GM12878 (cell line): ENCODE data around the gene RARA. TPM values are rescaled to one million over a fixed set of nuclear protein-coding genes. Genes with fewer than 3 reads are reported as not detected.

Experiments used
- ATAC-seq: fragments of 200-7000 bp; cut with Tn5 transposase; 3 replicates; pipeline ENCODE4 v1.9.1; 2020; ENCODE audit warnings: mild to moderate bottlenecking, moderate library complexity
- BruUV-seq: library from RNA; stranded (reverse); fragments of 400-500 nt; replicated peaks from 2 replicates; lab custom pipeline; 2021; lab: Mats Ljungman, UMichigan
- CTCF ChIA-PET: fragments of 300-600 bp; sonication (Branson Sonifier 250); formaldehyde crosslinking; extraction: SDS; loops from one replicate; lab custom pipeline; 2021; ENCODE audit warnings: inconsistent platforms; lab: Yijun Ruan, JAX
- POLR2A ChIA-PET: fragments of 350-600 bp; formaldehyde crosslinking; extraction: SDS; loops from one replicate; lab custom pipeline; 2021; ENCODE audit warnings: inconsistent platforms; lab: Charles Lee
- RAD21 ChIA-PET: fragments of 300-600 bp; sonication (Branson Sonifier 250); formaldehyde crosslinking; loops from one replicate; lab custom pipeline; 2023; ENCODE audit warnings: antibody characterized with exemption; ENCODE audit not compliant: unreplicated experiment; lab: Charles Lee
- SMC1A ChIA-PET: fragments of 300-600 bp; sonication (Branson Sonifier 250); formaldehyde crosslinking; loops from one replicate; lab custom pipeline; 2023; ENCODE audit not compliant: unreplicated experiment, uncharacterized antibody; lab: Charles Lee
- DNase-seq: peaks from one replicate; pipeline ENCODE4 v3.0.0-alpha.2; 2011; ENCODE audit warnings: low read depth, low spot score
- FAIRE-seq: peaks from 3 replicates; lab custom pipeline; 2011; peaks lifted over from hg19 to GRCh38; lab: Jason Lieb, UNC
- H2AFZ ChIP-seq: 2 replicates; pipeline ENCODE4 v1.6.0; 2011; ENCODE audit warnings: low read depth, low read length, control low read depth; ENCODE audit not compliant: control insufficient read depth
- H3K27ac ChIP-seq: 2 replicates; pipeline ENCODE4 v1.5.1; 2011; ENCODE audit warnings: control low read depth; ENCODE audit not compliant: control insufficient read depth, insufficient read depth
- H3K27me3 ChIP-seq, 2 experiments: replicated peaks in 1 of 2; 2 replicates each; pipeline versions ENCODE4 v1.6.0 to v1.6.1; 2011; ENCODE audit warnings: low read length in 1 of 2; ENCODE audit not compliant: control insufficient read depth in 2 of 2, insufficient read depth in 2 of 2
- H3K36me3 ChIP-seq, 2 experiments: 2 replicates each; pipeline ENCODE4 v1.5.1; 2011; ENCODE audit warnings: low read length in 1 of 2; ENCODE audit not compliant: control insufficient read depth in 2 of 2, insufficient read depth in 2 of 2
- H3K4me1 ChIP-seq: 2 replicates; pipeline ENCODE4 v1.6.1; 2011; ENCODE audit warnings: mild to moderate bottlenecking, low read length, moderate library complexity, mixed read lengths; ENCODE audit not compliant: control insufficient read depth, insufficient read depth
- H3K4me2 ChIP-seq: 2 replicates; pipeline ENCODE4 v1.6.0; 2011; ENCODE audit warnings: control low read depth; ENCODE audit not compliant: control insufficient read depth, insufficient read depth
- H3K4me3 ChIP-seq: fragments of 200-600 bp; sonication (generic); 2 replicates; pipeline ENCODE4 v1.5.1; 2016
- H3K79me2 ChIP-seq: 2 replicates; pipeline ENCODE4 v1.6.0; 2011; ENCODE audit warnings: low read length; ENCODE audit not compliant: control insufficient read depth, insufficient read depth
- H3K9ac ChIP-seq: 2 replicates; pipeline ENCODE4 v1.8.0; 2011; ENCODE audit warnings: low read length, control low read depth, mixed read lengths; ENCODE audit not compliant: control insufficient read depth, insufficient read depth
- H3K9me3 ChIP-seq: replicated peaks from 3 replicates; pipeline ENCODE4 v1.5.1; 2011; ENCODE audit warnings: mild to moderate bottlenecking, low read length; ENCODE audit not compliant: control insufficient read depth, insufficient read depth
- H4K20me1 ChIP-seq: 2 replicates; pipeline ENCODE4 v1.6.0; 2011; ENCODE audit not compliant: control insufficient read depth, insufficient read depth
- BACH1 ChIP-seq: fragments of 450-650 bp; IDR thresholded peaks from 2 replicates; pipeline ENCODE4 v1.6.1; 2017; ENCODE audit warnings: mild to moderate bottlenecking, borderline replicate concordance
- BRCA1 ChIP-seq: IDR thresholded peaks from 2 replicates; pipeline ENCODE4 v1.6.1; 2011; ENCODE audit warnings: low read depth, low read length, improper control_type of control experiment
- E2F8 ChIP-seq: fragments of 450-650 bp; IDR thresholded peaks from 2 replicates; pipeline ENCODE4 v1.6.1; 2018; ENCODE audit warnings: mild to moderate bottlenecking, low read depth, moderate library complexity; ENCODE audit not compliant: partially characterized antibody
- USF2 ChIP-seq: IDR thresholded peaks from 2 replicates; pipeline ENCODE4 v1.6.1; 2011; ENCODE audit warnings: low read depth, low read length, improper control_type of control experiment, borderline replicate concordance
- WGBS: methylation state at CpG from one replicate; pipeline ENCODE4 v1.1.6; 2016; ENCODE audit warnings: low lambda C conversion rate; ENCODE audit not compliant: insufficient replicate concordance, insufficient coverage; ENCODE audit errors: missing lambda C conversion rate; 5-methylcytosine and 5-hydroxymethylcytosine counted together
- in situ Hi-C: fragments of 300-500 bp; cut with MboI; formaldehyde crosslinking; loops from 9 replicates; pipeline ENCODE4 v1.14.3; 2018; ENCODE audit warnings: mixed read lengths
- intact Hi-C: fragments of 100-400 bp; cut with micrococcal nuclease; formaldehyde crosslinking; loops from one replicate; pipeline ENCODE4 v1.14.2; 2022; ENCODE audit not compliant: unreplicated experiment
- polyA plus RNA-seq, 11 experiments: library from polyadenylated mRNA; depleted of rRNA in 4 of 11; unstranded in 6 of 11; stranded (reverse) in 5 of 11; fragments of >200 nt; fragmentation: Nextera tagmentation in 4 of 11; fragmentation: Illumina TruSeq in 1 of 11; extraction: Ambion mirVana in 4 of 11; extraction: Trizol in 1 of 11; gene quantifications; 1 replicate in 1 of 11; 2 replicates in 10 of 11; pipeline versions ENCODE4 v1.2.1 to v1.2.3, GENCODE V29; 2011 to 2016; ENCODE audit warnings: inconsistent platforms in 2 of 11, missing spikeins in 2 of 11, low read depth in 1 of 11
- total RNA-seq, 4 experiments: library from RNA; depleted of rRNA in 3 of 4; stranded (reverse); fragments of >200 nt in 3 of 4; fragmentation: Illumina TruSeq in 1 of 4; extraction: Trizol in 1 of 4; gene quantifications; 2 replicates each; pipeline versions ENCODE4 v1.2.1 to v1.2.3, GENCODE V29; 2013 to 2021

The RARA gene
- total and polyA plus RNA-seq, 10 of the 15 experiments (the other 5 are each of a cell fraction or from before 2014, with no cell fraction given) = 0.13 to 33.6 (median 13.6) TPM

GRCh38 chr17:40295488-40296436, 13.2 kb upstream of the RARA start:
- no peak for FAIRE-seq
- H3K9ac ChIP-seq = no peak overlapping the region
- no peak for ATAC-seq
- no peak for DNase-seq
- RAD21 ChIA-PET = interaction anchor here (18.7 kb wide), 1 partner anchor 59 kb away, joined by 271 read pairs; no protein-coding TSS in a partner anchor
- no peak for TF ChIP-seq E2F8
- TF ChIP-seq BRCA1 = no peak
- TF ChIP-seq BACH1 = no peak
- no peak for TF ChIP-seq USF2
- CTCF ChIA-PET = interaction anchor here (0.7 to 13.0 kb wide), 5 partner anchors 9 to 1057 kb away, joined by 4 to 186 read pairs (median 48); no protein-coding TSS in a partner anchor
- intact Hi-C loops (no loop called here), in situ Hi-C loops (loop anchor here (25.0 kb wide), 1 partner anchor 283 kb away; the partner anchor contains the start of gene CSF3)
- no peak overlapping the region for H3K4me3 ChIP-seq
- peaks cover 10 to 18% of the 10 kb centered on the region in 2 experiments for H3K36me3 ChIP-seq
- H3K27ac ChIP-seq = no peak overlapping the region
- 84% methylated on average over 5 of the region's 5 CpGs for WGBS
- peaks cover 3% of the 10 kb centered on the region for H3K4me1 ChIP-seq
- no peak overlapping the region; the same call in 1 of the 2 replicates for H3K4me2 ChIP-seq
- H3K27me3 ChIP-seq = no peaks in the 10 kb centered on the region
- H2AFZ ChIP-seq = no peak overlapping the region
- SMC1A ChIA-PET = interaction anchor here (0.5 to 1.1 kb wide), 5 partner anchors 12 to 160 kb away, joined by 3 to 4 read pairs (median 3); no protein-coding TSS in a partner anchor
- BruUV-seq = no TSS peak
- no peaks in the 10 kb centered on the region for H3K9me3 ChIP-seq
- POLR2A ChIA-PET = interaction anchor here (0.7 kb wide), 1 partner anchor 36 kb away, joined by 3 read pairs; no protein-coding TSS in a partner anchor
- H4K20me1 ChIP-seq = no peaks in the 10 kb centered on the region
- peaks cover 10% of the 10 kb centered on the region for H3K79me2 ChIP-seq
